GM12891 (cell line): Measurements from ENCODE around the gene DST.

Experiments used
- POLR2A ChIP-seq: IDR thresholded peaks from 2 replicates; pipeline ENCODE4 v1.6.1; 2011; ENCODE audit warnings: low read depth, low read length, control low read depth
- POLR2AphosphoS5 ChIP-seq: IDR thresholded peaks from 2 replicates; pipeline ENCODE4 v1.6.1; 2011; ENCODE audit warnings: low read depth, low read length, control low read depth

DNA sequence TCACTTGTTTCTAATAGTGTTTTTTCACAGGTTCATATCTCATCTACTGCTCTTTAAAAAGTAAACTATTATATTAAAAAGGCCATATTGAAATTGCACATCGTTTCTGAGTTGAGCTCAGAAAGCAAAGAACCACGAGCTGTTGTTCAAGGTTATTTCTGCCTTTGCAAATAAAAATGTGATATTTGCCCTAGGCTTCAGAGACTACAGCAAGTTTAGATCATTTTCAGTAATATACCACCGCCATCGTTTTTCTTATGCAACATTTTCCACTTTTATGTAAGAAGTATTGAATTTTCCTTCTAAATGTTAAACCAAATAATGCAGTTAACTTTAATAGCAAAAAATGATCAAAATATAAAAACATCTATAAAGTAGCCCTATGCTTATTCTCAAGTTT is 71.1 kb downstream of the DST start:
- TF ChIP-seq POLR2A (no peak), POLR2AphosphoS5 (no peak)
